Dedifferentiated amniotic fluid mesenchymal stem cell (primary cell): Measurements from ENCODE around the gene LRMDA.
A peak's percentile ranks its signal among the peaks of the same experiment; 100 is the strongest.
"Not testable (repeated sequence)": the region's sequence is repeated elsewhere in the genome, so short reads cannot be mapped to it uniquely, and the experiment has no call there.

ENCODE experiments used
- DNase-seq: peaks from one replicate; pipeline ENCODE4 v3.0.0-alpha.2; 2016; ENCODE audit errors: extremely low spot score

LRMDA gene

GRCh38 chr10:76045174-76045573 lies 613.8 kb downstream of the LRMDA start:
- DNase-seq: no peak

- DNase-seq: no peak
Observed at GRCh38 chr10:76047521-76047920, 616.1 kb downstream of the LRMDA start.

- DNase-seq: peak; percentile 29
Observed at GRCh38 chr10:76049581-76050290, 618.3 kb downstream of the LRMDA start.

GRCh38 chr10:76050291-76050625 lies 618.8 kb downstream of the LRMDA start:
- no peak for DNase-seq

GRCh38 chr10:76051007-76051936 lies 619.8 kb downstream of the LRMDA start:
- DNase-seq: no peak

- DNase-seq: no peak
Observed at GRCh38 chr10:76052682-76053503, 621.5 kb downstream of the LRMDA start.

GRCh38 chr10:76055466-76055865 lies 624.0 kb downstream of the LRMDA start:
- no peak for DNase-seq

GRCh38 chr10:76055963-76056362 lies 624.5 kb downstream of the LRMDA start:
- DNase-seq: no peak

GRCh38 chr10:76060993-76061392 lies 629.6 kb downstream of the LRMDA start:
- DNase-seq: not testable (repeated sequence)

- DNase-seq: no peak
Observed at GRCh38 chr10:76066457-76066856, 635.0 kb downstream of the LRMDA start.

- no peak for DNase-seq
Observed at GRCh38 chr10:76067447-76067846, 636.0 kb downstream of the LRMDA start.

- DNase-seq: no peak
Observed at GRCh38 chr10:76068856-76069255, 637.4 kb downstream of the LRMDA start.

GRCh38 chr10:76070916-76071315 lies 639.5 kb downstream of the LRMDA start:
- no peak for DNase-seq

- DNase-seq: peak; percentile 65
Observed at GRCh38 chr10:76071653-76072365, 640.4 kb downstream of the LRMDA start.

- DNase-seq: no peak
Observed at GRCh38 chr10:76072384-76072783, 641.0 kb downstream of the LRMDA start.

GRCh38 chr10:76073524-76073923 lies 642.1 kb downstream of the LRMDA start:
- DNase-seq: no peak

GRCh38 chr10:76074659-76075058 lies 643.2 kb downstream of the LRMDA start:
- no peak for DNase-seq

GRCh38 chr10:76080451-76080850 lies 649.0 kb downstream of the LRMDA start:
- no peak for DNase-seq

GRCh38 chr10:76080991-76081390 lies 649.6 kb downstream of the LRMDA start:
- no peak for DNase-seq

- no peak for DNase-seq
Observed at GRCh38 chr10:76082232-76082631, 650.8 kb downstream of the LRMDA start.

GRCh38 chr10:76082956-76083355 lies 651.5 kb downstream of the LRMDA start:
- no peak for DNase-seq
